Activated T-cell treated with anti-CD3 and anti-CD28 coated beads, Interleukin-2, amount 50 U/mL, for 24 hours (primary cell): ENCODE measurements around the gene RGP1.
A peak's percentile ranks its signal among the peaks of the same experiment; 100 is the strongest.

Experiments used
- DNase-seq: peaks from one replicate; pipeline ENCODE4 v3.0.0-alpha.2; 2020
- H3K27ac Mint-ChIP-seq: 2 replicates; pipeline ENCODE4 v1.8.0; 2020; ENCODE audit warnings: mild to moderate bottlenecking, mixed read lengths
- H3K27me3 Mint-ChIP-seq: 2 replicates; pipeline ENCODE4 v1.8.0; 2020; ENCODE audit warnings: mixed read lengths
- H3K36me3 Mint-ChIP-seq: 2 replicates; pipeline ENCODE4 v1.8.0; 2020; ENCODE audit warnings: low read depth, mixed read lengths
- H3K4me1 Mint-ChIP-seq: 2 replicates; pipeline ENCODE4 v1.8.0; 2020; ENCODE audit warnings: low read depth, mixed read lengths
- H3K4me3 Mint-ChIP-seq: 2 replicates; pipeline ENCODE4 v1.8.0; 2020; ENCODE audit warnings: mild to moderate bottlenecking, moderate library complexity, mixed read lengths
- H3K9me3 Mint-ChIP-seq: 2 replicates; pipeline ENCODE4 v1.8.0; 2020; ENCODE audit warnings: mixed read lengths

RGP1 gene

DNA sequence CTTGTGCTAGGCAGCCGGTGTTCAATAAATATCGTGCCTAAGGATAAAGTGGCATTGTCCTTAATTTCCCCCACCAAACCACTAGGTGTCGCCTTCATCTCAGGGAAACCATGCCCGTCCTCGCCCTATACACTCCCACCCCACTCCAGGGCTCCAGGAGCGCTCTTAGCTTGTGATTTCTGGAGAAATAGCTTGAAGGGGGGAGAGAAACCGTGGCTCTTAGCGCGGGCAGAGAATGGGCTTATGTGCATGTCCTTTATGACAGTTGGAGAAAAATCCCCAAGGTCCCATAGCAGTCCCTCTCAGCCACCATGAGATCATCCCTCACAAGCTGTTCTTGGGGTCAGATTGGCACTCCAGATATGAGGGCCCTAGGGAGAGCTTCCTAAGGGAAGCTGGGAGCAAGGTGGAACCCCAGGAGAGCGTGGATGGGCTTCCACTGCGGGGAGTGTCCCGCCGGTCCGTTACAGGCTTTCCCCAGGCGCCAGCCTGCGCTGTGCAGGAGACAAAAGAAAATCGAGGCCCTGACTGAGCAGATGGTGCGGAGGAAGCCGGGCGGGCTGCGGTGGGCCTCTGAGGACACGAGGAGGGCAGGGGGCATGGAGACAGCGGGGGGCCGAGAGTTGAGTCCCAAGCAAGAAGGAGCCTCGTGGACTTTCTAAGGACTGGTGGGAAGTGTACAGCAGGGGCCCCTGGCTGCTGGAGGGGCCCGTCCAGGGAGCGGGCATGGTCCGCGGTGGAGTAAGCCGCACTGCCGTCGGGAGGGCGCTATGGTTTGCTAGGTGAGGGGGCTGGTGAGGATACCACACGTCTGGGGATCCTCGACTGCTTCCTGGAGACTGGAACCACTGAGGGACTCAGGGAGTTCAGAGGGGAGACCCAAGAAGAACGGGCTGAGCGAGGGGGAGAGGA lies 41.6 kb downstream of the RGP1 start:
- Mint-ChIP-seq H3K27me3 (no peaks in the 10 kb centered on the region), H3K27ac (no peak overlapping the region), H3K36me3 (peaks cover 51% of the 10 kb centered on the region), H3K9me3 (no peaks in the 10 kb centered on the region), H3K4me1 (peaks cover 6% of the 10 kb centered on the region), H3K4me3 (no peak overlapping the region)
- peak; percentile 61 for DNase-seq

DNA sequence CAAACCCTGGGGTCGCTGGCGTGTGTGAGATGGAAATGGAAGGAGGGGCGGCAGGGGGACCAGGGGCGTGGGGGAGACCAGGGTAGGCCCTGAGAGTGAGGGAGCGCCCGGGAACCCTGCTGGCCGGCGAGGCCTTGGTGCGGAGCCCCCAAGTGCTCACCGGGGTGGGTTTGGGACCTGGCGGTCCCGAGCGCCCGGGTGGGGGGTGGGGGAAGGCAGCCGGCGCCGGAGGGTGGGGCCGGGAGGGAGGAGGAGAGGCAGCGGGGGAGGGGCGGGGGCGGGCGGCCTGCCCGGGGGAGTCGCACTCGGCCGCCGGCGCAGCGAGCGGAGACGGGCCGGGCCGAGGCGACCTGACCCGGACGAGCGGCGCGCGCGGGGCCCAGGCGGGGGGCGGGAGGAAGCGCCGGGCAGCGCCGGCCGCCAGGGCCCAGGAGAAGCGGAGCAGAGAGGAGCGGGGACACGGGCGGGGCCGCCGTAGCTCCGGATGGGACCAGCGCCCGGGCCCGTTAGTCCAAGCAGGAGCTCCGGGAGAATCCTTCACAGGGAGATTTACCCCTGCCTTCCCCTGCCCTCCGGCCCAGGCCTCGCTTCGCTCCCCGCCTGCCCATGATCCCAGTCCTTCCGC lies 42.3 kb downstream of the RGP1 start, which contains the start of gene NPR2:
TSS of gene NPR2 (plus strand) at position 295 of the 625 bp plus-strand sequence. CDS start 818 bp downstream, outside the sequence.
- H3K36me3 Mint-ChIP-seq: peaks cover 43% of the 10 kb centered on the region
- H3K27me3 Mint-ChIP-seq: no peaks in the 10 kb centered on the region
- H3K4me1 Mint-ChIP-seq: peaks cover 6% of the 10 kb centered on the region
- H3K9me3 Mint-ChIP-seq: no peaks in the 10 kb centered on the region
- no peak within 1 kb of the TSS for H3K27ac Mint-ChIP-seq
- DNase-seq: no peak
- no peak within 1 kb of the TSS for H3K4me3 Mint-ChIP-seq

DNA sequence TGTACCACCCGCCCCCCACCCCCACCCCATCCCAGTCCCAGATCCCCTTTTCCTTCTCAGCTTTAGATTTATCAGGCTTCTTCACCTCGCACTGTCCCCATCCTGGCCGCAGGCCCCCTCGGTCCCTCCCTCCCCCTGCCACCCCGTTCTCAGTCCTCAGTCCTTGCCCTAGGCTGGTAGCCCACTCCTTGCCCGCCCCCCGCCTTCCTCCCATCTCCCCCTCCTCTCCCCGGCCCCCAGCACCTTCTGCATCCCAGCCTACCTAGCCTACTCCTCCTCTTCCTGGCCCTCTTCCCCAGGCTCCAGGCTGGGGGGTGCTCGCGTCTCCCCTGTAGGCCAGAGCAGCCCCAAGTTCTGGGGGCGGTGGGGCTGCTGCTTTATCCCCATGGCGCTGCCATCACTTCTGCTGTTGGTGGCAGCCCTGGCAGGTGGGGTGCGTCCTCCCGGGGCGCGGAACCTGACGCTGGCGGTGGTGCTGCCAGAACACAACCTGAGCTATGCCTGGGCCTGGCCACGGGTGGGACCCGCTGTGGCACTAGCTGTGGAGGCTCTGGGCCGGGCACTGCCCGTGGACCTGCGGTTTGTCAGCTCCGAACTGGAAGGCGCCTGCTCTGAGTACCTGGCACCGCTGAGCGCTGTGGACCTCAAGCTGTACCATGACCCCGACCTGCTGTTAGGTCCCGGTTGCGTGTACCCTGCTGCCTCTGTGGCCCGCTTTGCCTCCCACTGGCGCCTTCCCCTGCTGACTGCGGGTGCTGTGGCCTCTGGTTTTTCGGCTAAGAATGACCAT lies 43.1 kb downstream of the RGP1 start:
- Mint-ChIP-seq H3K4me1 (peaks cover 9% of the 10 kb centered on the region), H3K4me3 (no peak overlapping the region), H3K27ac (no peak overlapping the region), H3K9me3 (no peaks in the 10 kb centered on the region), H3K27me3 (no peaks in the 10 kb centered on the region), H3K36me3 (peaks cover 38% of the 10 kb centered on the region)
- no peak for DNase-seq

DNA sequence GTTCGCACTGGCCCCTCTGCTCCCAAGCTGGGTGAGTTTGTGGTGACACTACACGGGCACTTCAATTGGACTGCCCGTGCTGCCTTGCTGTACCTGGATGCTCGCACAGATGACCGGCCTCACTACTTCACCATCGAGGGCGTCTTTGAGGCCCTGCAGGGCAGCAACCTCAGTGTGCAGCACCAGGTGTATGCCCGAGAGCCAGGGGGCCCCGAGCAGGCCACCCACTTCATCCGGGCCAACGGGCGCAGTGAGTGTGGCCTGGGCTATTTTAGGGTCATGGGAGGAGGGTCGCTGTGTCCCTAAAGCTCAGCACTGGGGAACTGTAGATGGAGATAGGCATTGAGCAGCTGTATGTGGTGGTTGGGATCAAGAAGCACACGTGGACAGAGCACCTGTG lies 43.7 kb downstream of the RGP1 start:
- H3K27ac Mint-ChIP-seq: no peak overlapping the region
- peaks cover 15% of the 10 kb centered on the region for H3K4me1 Mint-ChIP-seq
- no peaks in the 10 kb centered on the region for H3K27me3 Mint-ChIP-seq
- H3K9me3 Mint-ChIP-seq: no peaks in the 10 kb centered on the region
- peaks cover 32% of the 10 kb centered on the region for H3K36me3 Mint-ChIP-seq
- no peak for DNase-seq
- H3K4me3 Mint-ChIP-seq: no peak overlapping the region

DNA sequence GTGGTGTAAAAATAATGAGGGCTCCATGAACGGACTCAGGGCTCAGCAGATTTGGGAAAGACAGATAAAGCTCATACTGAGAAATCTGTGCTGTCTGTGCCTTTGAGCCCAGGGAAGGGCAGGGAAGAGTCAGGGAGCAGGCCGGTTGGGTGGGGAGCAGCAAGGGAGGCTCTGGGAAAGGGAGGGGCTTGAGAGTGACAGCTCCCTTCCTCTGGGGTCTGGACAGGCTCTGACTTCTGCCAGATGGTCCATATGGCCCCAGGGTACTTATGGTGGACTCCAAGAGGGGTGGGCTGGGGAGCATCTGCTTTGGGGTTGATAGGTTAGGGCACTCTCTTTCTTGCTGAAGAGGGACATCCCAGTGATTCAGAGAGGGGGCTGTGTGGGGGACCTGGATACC lies 44.4 kb downstream of the RGP1 start:
- Mint-ChIP-seq H3K27me3 (no peaks in the 10 kb centered on the region), H3K4me3 (no peak overlapping the region), H3K36me3 (peaks cover 28% of the 10 kb centered on the region), H3K4me1 (peaks cover 20% of the 10 kb centered on the region), H3K27ac (peak overlapping the region; percentile 42), H3K9me3 (no peaks in the 10 kb centered on the region)
- no peak for DNase-seq

DNA sequence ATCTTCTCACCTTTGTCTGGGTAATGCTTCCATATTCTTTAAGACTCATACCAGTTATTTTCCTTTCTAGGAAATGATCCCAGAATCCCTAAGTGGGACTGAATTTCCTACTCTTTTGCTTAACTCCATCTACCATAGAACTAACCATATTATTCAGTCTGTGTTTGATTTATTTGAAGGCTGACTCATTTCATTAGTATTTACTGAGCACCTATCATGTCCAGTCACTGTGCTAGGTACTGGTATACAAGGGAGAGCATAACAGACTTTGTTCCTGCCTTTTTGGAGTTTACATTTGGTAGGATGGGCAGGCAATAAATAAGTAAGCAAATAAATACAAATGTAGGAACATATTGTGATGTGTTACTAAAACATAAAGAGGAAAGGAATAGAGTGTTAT lies 46.6 kb downstream of the RGP1 start:
- H3K9me3 Mint-ChIP-seq: no peaks in the 10 kb centered on the region
- H3K4me3 Mint-ChIP-seq: no peak overlapping the region
- H3K27ac Mint-ChIP-seq: no peak overlapping the region
- H3K4me1 Mint-ChIP-seq: peaks cover 27% of the 10 kb centered on the region
- DNase-seq: no peak
- no peaks in the 10 kb centered on the region for H3K27me3 Mint-ChIP-seq
- peaks cover 28% of the 10 kb centered on the region for H3K36me3 Mint-ChIP-seq

DNA sequence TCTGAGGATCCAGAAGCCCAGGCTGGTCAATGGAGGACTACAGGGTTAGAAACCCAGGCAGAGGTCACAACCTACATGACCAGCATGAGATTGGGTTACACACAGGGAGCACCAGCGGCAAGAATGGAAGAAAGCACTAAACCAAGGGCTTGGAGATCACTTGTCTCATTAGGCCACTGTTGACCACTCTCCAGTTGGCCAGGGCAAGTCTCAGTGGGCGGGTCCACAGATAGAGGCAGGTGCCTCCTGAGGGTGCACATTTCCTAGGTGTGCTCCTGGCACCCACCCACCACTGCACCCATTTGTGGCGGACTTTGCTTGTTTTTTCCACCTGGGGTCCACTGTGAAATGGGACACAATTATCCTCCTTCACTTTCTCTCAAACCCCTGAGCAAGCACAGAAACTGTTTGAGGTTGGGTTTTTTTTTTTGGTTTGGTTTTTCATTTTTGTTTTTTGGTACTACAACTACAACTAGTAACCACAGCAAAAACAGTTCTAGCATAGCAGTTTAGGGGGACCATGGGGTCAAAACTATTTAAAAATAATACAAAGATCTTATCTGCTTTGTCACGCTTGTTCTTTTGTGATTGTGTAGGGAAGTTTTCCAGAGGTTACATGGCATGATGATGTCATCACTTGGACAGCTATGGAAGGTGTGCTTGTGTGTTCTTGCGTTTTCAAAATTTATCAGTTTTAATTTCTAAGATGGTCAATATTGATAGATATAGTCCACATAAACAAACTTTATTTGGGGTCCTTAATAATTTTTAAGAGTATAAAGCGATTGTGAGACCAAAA lies 48.4 kb downstream of the RGP1 start:
- peaks cover 41% of the 10 kb centered on the region for H3K36me3 Mint-ChIP-seq
- no peak for DNase-seq
- H3K27ac Mint-ChIP-seq: peak overlapping the region; percentile 48
- H3K4me3 Mint-ChIP-seq: no peak overlapping the region
- no peaks in the 10 kb centered on the region for H3K9me3 Mint-ChIP-seq
- no peaks in the 10 kb centered on the region for H3K27me3 Mint-ChIP-seq
- H3K4me1 Mint-ChIP-seq: peaks cover 27% of the 10 kb centered on the region

DNA sequence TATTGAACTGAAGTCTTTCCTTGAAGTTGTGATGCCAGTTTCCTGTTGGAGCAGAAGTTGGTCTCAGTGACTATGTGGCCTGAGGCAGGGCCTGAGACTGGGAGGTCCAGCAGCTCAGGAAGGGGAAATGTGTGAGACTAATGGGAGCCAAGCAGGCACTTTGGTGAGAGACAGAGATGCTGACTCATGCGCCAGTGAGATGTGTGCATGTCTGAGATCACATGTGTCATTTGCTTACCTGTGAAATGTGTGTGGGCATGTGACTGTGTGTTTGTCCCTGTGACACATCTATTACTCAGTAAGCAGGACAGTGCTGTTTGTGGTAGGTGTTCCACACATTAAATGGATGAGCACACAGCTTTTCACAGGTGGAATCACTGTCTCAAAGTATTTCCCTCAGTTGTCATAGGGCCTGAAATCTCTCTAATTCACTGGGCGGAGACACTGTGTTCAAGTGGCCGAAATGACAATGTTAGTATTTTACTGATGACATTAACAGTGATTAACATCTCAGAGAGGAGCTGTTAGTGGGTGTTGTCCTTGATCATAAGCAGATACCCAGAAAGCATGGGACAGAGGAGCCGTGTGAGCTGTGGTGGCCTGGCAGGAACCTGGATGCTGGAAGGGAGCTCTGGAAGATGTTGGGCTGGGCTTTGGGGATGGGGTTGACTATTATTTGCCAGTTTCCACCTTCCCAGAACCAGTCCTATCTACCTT lies 49.7 kb downstream of the RGP1 start:
- peak overlapping the region; percentile 90 for H3K27ac Mint-ChIP-seq
- peaks cover 27% of the 10 kb centered on the region for H3K4me1 Mint-ChIP-seq
- DNase-seq: peak; percentile 54

DNA sequence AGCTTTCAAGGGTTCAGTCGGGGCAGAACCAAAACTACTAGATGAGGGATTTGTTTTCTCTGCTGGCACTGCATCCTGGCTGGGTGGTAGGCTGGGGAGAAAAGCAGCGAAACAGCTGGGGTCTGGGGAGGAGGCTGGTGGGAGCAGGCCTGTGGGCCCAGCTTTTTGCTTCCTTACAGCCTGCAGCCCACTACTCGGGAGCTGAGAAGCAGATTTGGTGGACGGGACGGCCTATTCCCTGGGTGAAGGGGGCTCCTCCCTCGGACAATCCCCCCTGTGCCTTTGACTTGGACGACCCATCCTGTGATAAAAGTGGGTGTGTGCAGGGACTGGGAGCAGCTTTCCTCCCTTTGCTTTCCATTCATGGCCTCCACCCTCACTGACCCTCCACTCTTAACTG lies 51.4 kb downstream of the RGP1 start:
- DNase-seq: no peak
- no peak overlapping the region for H3K4me3 Mint-ChIP-seq
- peak overlapping the region; percentile 53 for H3K27ac Mint-ChIP-seq
- no peaks in the 10 kb centered on the region for H3K9me3 Mint-ChIP-seq
- no peaks in the 10 kb centered on the region for H3K27me3 Mint-ChIP-seq
- peaks cover 23% of the 10 kb centered on the region for H3K4me1 Mint-ChIP-seq
- peaks cover 47% of the 10 kb centered on the region for H3K36me3 Mint-ChIP-seq

More for the DNA sequence above, 49.7 kb downstream of the RGP1 start:
- no peak overlapping the region for H3K4me3 Mint-ChIP-seq
- no peaks in the 10 kb centered on the region for H3K9me3 Mint-ChIP-seq
- H3K27me3 Mint-ChIP-seq: no peaks in the 10 kb centered on the region
- H3K36me3 Mint-ChIP-seq: peaks cover 42% of the 10 kb centered on the region

DNA sequence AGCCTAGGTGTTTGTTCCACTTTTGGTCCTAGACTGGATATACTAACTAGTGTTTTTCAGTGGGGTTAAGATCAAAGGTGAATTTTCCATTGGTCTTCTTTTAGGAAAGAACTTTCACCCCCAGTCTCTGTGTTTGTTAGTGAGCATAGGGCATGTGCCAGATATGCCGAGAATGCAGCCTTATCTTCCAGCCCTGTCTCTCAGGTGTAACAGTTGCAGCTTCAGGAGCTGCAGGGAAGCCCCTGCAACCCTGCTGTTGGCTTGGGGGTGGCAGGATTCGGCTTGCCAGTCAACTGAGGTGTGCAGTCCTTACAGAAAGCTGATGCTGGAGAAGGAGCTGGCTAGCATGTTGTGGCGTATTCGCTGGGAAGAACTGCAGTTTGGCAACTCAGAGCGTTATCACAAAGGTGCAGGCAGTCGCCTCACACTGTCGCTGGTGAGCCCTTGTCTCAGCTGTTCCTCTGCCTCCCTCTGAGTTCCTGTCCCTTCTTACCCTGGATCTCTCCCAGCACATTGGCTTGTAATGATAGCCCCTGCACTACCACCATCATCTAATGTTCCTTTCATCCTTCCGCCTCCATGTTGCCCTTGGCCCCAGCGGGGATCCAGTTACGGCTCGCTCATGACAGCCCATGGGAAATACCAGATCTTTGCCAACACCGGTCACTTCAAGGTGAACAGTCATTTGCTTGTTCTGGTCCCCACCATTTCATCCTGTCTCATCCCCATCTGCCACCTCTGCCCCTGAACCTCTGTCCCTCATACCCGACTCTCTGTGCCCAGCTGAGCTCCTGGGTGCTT lies 52.4 kb downstream of the RGP1 start:
- H3K4me1 Mint-ChIP-seq: peaks cover 23% of the 10 kb centered on the region
- no peaks in the 10 kb centered on the region for H3K27me3 Mint-ChIP-seq
- H3K36me3 Mint-ChIP-seq: peaks cover 57% of the 10 kb centered on the region
- peak overlapping the region; percentile 5 for H3K27ac Mint-ChIP-seq
- no peak overlapping the region for H3K4me3 Mint-ChIP-seq
- H3K9me3 Mint-ChIP-seq: no peaks in the 10 kb centered on the region
- DNase-seq: no peak

DNA sequence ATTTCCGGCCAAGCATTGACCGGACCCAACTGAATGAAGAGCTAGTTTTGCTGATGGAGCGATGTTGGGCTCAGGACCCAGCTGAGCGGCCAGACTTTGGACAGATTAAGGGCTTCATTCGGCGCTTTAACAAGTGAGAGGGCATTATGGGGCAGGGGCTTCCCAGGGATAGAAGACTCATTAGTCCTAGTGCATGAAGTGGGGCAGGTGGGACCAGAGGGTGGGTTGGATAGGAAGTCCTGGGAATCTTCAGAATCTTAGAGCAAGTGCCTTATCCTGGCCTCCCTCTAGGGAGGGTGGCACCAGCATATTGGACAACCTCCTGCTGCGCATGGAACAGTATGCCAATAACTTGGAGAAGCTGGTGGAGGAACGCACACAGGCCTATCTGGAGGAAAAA lies 57.0 kb downstream of the RGP1 start:
- Mint-ChIP-seq H3K36me3 (peaks cover 68% of the 10 kb centered on the region), H3K4me1 (peaks cover 7% of the 10 kb centered on the region), H3K27ac (no peak overlapping the region), H3K4me3 (no peak overlapping the region), H3K9me3 (no peaks in the 10 kb centered on the region), H3K27me3 (no peaks in the 10 kb centered on the region)
- DNase-seq: no peak
